Stimulated activated CD8-positive, alpha-beta memory T cell treated with anti-CD3 and anti-CD28 coated beads, Interleukin-4, amount 100 ng/mL, for 1 hour (primary cell): ENCODE measurements around the gene PALM2AKAP2.
"Not testable (repeated sequence)": the region's sequence is repeated elsewhere in the genome, so short reads cannot be mapped to it uniquely, and the experiment has no call there.

Experiments
- DNase-seq, 2 donors: peaks; one replicate each; pipeline ENCODE4 v3.0.0-alpha.2; 2020; ENCODE audit warnings: low read depth in 2 of 2, low spot score in 1 of 2

The PALM2AKAP2 gene

DNA sequence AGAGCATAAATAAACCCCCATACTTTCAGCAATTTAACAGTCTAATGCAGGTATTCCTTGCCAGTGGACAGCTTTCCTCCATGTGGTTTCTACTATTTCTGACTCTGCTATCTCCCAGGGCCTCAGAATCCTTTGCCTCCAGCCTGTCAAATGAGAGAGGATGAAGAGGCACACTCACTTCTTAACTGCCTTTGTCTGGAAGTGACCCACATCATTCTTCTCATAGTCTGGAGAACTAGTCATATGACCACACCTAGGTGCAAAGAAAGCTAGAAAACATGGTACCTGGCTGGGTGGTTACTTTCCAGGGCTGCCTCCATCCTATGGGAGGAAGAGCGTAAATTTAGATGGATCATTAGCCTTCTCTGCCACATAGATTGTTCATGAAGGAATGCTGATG, 22.5 kb downstream of the PALM2AKAP2 start:
- DNase-seq, result no peak

DNA sequence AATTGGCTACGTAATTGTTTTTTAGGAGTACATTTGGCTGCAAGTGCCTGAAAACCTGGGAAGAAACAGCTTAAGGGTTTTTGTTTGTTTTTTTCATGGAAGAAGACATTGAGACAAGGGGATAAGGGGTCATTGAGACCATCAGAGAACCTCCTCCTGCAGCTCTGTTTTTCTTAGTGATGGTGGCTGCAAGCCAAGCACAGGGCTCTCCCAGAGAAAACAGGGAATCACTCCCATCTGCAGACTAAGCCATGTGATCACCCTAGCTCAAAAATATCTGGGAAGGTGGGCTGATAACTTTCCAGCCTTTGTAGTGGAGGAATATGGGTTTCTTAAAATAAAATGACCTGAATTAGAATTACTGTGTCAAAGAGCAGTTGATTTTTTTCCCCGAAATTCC, 25.1 kb downstream of the PALM2AKAP2 start:
- no peak for DNase-seq

DNA sequence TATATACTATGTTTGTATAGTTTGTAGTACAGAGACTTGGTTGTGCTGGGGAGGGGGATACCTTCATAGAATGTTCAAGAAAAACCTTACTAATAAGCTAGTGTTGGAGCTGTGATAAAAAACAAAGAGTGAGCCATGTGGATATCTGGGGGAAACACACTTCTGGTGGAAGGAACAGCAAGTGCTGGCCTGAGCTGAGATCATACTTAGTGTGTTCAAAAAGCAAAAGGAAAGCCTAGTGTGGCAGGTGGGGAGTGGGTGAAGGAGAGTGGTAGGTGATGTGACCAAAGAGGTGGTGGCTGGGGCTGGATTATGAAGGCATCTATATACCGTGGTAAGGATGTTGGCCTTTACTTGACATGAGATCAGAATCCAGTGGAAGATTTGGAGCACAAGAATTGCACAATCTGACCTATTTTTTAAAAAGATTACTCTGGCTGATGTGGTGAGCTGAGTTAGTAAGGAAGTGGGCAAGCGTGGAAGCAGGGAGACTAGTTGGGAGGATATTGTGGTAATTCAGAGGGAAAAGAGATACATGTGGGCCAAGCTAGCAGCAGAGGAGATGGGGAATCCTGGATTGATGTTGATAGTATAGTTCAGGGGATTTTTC, 26.6 kb downstream of the PALM2AKAP2 start:
- DNase-seq, result no peak

DNA sequence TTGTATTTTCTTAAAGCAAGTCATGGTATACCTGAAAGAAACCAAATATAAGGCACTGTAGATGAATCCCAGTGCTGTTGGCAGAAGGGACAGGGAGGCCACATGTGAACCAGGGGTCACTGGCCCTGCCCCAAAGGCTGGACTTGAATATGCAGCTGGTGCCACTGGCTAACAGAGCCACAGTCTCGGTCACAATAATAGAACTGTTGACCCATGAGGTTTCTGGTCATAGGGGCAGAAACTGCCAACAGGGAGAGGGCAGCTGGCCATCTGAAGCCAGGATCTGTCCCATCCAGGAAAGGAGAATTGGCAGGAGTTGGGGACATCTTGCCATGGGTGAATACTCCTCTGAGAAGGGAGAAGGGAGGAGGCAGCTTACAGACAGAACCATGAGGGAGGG, 31.9 kb downstream of the PALM2AKAP2 start:
- DNase-seq, result no peak

DNA sequence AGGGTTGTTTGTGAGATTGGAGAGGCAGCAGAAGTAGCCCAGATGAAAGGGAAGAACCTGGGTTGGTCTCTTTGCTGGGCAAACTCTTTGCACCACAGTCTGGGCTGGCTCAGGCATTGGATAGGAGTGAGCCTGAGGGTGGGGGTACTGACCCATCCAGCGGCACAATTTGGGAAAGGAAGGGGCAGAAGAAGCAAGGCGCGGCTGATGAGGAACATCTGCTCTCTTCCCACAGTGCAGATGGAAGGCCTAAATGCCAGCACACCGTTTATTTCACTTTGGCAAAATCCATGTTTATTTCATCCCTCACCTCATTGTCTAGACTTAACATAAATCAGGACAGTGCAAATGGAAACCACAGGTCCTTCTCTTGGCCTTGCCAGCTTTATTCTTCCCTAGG, 32.3 kb downstream of the PALM2AKAP2 start:
- DNase-seq, result no peak

DNA sequence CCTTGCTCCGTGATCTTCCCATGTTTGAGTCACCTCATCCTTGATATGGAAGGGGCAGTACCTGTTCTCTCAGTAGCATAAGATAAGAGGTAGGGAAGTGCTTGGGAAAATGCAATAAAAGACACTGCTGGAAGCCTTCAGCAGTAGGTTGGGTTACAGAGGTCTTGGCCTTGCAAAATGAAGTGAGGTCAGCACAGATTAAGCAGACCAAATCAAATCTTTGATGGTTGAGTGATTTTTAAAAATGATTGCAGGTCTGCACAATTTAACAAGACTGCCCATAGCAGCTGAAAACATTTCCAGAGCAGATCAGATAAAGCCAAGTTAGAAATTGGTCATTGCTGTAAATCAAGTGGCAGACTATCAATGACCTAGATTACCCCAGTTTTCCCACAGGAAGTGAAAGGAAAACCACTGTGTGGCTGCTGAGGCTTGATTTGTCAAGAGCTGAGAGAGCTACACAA, 32.9 kb downstream of the PALM2AKAP2 start:
- DNase-seq, result no peak

DNA sequence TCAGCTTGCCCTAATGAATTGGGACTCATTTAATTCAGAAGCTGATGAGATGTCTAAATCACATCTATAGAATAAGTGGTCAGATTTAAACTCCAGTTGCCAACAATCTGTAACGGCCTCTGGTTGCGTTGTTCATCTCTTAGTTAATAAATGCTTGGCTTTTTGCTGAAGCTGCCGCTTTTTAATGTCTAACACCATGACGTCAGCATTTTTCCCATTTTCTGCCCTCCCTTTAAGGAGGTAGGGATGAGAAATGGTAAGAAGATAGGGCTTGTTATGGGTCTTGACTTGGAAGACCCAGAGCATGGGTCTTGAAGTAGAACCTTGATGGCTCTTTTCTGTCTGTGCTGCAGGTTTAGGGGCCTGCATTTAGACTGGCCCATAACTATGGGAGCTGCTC, 33.3 kb downstream of the PALM2AKAP2 start:
- no peak for DNase-seq

DNA sequence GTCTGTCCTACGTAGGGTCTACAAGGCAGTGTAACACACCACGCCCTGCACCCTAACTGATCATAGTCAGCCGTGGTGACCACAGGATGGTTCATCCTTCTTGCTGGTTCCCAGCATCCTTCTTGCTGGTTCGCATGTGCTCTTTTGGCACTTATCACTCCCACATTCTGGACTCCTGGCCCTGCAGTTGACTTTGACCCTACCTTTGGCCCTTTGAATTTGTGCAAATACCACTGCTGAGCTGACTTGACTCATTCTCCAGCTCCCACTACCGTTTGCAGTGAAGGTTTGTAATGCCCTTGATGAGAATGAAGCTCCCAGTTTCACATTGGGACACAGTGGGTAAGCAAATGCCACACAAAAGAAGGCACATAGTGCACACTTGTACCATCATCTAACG, 33.8 kb downstream of the PALM2AKAP2 start:
- DNase-seq, result no peak

DNA sequence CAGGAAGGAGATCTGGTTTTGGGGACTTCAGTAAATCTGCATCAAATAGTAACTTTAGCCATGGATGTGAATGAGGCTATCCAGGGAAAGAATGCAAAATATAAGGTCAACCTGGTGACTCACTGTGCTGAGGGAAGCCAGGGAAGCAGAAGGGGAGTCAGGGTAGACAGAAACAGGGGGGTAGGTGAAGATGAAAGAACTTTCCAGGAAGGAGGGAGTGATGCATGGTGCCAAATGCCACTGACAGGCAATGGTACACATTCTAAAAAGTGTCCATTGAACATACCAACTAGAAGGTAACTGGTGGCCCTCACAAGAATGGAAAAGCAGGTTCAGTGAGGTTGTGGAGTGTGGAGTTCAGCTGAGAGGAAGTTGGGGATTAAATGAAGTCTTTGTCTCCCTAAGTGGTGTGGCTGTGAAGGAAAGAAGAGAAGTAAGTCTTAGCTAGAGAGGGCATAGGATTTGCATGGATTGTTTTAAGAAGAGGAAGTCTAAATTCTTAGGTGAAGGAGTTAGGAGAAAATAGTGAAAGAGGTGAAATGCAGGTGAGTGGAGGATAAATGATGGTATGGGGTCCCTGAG, 35.5 kb downstream of the PALM2AKAP2 start:
- no peak for DNase-seq

DNA sequence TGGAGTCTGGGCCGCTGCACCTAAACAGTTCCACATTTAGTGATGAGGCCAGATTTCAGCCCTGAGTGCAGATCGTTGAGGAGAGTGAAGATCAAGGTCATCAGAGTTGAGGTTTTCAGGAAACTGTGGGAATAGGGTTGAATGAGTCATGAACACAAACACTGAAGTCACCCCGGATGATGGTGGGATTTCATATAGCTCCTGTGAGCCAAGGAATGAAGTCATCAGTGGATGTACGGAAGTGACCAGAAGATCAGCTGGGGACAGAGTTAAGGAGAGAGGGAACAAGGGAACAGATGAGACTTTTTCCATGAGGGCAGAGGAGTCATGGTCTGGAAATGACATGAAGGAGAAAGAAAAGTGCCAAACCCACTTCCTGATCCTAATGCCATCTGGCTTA, 36.5 kb downstream of the PALM2AKAP2 start:
- DNase-seq, result no peak

DNA sequence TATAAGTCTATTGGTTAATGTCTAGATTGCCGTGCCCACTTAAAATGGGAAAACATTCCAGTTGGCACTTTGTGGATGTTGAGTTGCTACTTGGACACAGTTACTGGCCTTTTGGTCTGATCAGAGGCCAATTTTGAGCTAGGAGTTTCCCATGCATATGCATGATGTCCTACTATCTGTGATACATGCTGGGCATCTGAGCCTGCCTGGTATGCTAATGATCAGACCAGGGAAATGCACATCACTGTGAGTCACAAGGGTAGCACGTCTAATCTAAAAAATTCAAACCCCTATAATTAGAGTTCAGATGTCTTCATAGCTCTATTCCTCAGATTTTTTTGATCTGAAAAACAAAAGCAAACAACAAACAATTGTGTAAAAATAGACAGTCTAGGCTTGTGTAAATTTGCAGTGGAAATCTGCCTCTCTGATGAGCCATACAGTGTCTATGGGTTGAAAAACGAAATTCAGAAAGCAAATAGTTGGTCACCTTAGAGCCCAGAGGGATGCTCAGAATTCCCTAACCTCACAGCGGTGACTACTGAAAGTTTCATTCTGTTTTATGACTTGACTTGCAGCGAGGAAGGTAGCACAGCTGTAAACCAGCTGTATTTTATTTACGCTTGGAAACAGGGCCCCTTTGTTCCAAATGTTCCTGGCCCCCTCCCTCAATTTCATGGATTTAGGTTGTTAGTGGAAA, 37.3 kb downstream of the PALM2AKAP2 start:
- DNase-seq, result no peak

DNA sequence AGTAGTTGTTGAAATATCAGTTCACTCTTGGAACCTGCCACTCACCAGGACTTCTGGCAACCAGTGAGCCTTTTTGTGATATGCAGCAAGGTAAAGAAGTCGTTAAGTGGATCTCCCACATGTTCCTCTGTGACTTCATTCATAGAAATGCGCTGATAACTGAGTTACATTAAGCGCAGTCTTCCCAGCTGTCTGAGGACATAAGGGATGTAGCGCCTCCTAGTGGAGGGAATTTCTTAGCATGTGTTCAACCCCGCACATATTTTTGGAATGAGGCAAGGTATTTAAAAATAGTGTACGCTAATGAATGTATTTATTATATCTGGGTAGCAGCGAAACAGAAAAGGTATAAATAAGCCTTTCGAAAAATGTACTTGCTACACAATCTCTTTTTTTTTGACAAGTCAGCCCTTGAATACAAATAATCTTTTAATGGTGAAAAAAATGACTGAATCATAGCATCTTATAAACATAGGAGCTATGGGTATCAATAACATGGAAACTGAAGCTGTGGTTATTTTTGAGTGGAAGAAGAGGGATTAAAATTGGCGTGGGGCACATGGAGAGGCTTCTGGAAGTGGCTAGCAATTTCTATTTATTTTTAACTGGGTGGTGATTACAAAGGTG, 38.0 kb downstream of the PALM2AKAP2 start:
- no peak for DNase-seq

DNA sequence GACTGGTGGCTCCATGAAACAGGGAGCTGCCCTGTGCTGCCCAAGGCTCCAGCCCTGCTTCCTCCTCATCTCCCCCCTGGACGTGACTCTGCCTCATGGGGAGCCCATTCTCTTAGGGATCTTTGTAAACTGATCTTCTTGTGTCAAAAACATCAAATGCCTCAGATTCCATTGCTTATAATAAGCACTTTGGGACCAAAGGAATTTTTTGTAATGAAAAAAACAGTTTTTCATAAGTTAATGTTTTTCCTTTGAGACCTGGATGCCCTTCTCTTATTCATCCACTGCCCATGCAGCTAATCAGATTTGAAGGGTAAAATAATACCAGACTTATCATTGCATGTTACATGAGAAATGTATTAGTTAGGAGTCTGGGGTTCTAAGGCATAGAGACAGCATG, 41.7 kb downstream of the PALM2AKAP2 start:
- no peak for DNase-seq

DNA sequence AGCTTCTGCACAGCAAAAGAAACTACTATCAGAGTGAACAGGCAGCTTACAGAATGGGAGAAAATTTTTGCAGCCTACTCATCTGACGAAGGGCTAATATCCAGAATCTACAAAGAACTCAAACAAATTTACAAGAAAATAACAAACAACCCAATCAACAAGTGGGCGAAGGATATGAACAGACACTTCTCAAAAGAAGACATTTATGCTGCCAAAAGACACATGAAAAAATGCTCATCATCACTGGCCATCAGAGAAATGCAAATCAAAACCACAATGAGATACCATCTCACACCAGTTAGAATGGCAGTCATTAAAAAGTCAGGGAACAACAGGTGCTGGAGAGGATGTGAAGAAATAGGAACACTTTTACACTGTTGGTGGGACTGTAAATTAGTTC, 45.4 kb downstream of the PALM2AKAP2 start:
- DNase-seq, result not testable (repeated sequence)

DNA sequence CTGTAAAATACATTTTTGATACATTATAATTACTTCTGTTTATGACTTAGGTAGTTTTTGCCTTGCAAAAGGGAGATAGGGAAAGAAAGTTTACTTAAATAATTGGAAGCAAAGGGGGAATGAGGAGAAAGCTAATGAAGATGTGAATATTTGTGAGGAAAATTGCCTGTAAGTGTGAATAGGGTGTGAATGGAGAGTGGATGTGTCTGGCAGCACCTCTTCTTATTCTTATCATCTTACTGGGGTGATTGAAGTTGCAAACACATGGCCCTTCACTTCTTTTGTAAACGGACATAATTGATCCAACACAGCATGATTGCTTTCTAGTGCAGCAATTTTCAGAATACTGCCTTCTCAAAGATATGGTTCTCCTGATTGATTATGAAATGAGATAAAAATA, 46.6 kb downstream of the PALM2AKAP2 start:
- no peak for DNase-seq

DNA sequence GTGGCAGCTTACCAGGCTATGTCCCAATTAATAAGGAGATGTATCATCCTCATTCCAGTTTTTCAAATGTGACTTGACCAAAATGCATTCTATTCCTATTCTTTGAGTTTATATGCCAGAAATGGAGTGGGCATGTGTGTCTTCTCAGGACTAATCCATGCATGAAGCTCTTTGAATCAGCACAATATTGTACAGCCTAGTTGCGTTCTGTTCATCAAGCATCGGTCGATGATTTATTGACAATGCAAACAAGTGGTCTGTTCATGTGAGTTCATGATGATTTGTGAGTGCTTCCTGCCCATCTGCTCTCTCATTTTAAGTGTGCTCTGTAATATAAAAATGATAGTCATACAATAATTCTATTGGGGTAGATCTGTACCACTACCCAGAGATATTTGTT, 48.3 kb downstream of the PALM2AKAP2 start:
- DNase-seq, result no peak
